GM21786 (cell line): ENCODE results near the gene NFIA.

Experiments
- ATAC-seq: cut with Tn5 transposase; IDR thresholded peaks from one replicate; pipeline ENCODE4 v1.9.1; 2021; ENCODE audit not compliant: unreplicated experiment

Gene NFIA

GRCh38 chr1:61472876-61473275 is 390.5 kb downstream of the NFIA start:
- no peak for ATAC-seq

- ATAC-seq, result no peak
These were observed 392.0 kb downstream of the NFIA start for GRCh38 chr1:61474269-61474817.

DNA sequence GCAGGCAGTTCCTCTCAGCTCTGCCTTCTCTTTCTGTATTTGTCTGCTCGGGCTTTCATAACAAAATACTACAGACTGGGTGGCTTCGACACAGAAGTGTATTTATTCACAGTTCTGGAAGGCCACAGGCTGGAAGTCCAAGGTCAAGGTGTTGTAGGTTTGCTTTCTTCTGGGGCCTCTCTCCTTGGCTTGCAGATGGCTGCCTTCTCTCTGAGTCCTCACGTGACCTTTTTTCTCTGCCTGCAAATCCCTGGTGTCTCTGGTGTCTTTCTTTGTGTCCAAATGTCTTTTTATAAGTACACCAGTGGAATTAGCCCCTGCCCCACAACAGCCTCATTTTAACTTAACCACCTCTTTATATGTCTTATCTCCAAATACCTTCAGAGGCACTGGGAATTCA is 392.6 kb downstream of the NFIA start:
- no peak for ATAC-seq

DNA sequence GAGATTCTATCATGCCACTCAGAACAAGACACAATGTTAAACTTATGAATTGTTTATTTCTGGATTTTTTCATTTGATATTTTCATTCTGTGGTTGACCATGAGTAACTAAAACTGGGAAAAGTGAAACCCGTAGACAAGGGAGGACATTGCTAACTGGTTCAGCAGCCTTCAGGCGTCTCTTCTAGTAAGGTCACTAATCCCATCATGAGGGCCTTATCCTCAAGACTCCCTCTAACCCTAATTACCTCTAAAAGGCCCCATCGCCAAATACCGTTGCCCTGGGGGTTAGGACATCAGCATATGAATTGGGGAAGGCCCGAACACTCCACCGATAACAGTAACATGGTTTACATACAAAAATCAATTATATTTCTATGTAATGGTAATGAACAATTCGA is 394.9 kb downstream of the NFIA start:
- no peak for ATAC-seq

DNA sequence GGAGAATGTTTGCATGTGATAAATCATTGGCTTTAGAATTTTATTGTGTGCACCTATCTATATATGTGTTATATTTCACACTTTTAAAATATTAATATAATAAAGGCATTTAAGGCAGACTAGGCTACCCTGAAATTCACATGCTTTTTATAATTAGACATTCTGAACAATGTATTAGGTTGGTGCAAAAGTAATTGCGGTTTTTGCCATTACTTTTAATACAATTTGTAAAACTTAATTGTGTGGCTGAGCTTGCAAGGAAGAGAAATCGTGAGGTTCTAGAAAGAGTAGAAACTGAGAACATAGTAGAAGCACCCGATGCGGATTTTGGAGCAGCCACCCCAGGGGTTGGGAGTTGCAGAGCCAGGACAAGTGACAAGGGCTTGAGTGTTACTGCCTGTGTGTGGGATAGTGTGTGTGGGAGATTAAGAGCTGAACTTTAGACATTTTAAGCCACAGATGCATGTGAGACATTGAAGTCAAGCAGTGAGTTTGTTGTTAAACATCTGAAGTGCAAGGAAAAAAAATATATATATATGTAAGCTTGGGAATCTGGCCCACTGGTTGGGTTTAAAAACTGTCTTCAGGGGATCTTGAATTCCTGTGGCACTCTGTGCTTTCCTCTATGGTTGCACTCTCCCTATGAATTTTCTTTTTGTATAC is 398.0 kb downstream of the NFIA start:
- ATAC-seq, result no peak

GRCh38 chr1:61481315-61481715 is 399.0 kb downstream of the NFIA start:
- ATAC-seq, result no peak

DNA sequence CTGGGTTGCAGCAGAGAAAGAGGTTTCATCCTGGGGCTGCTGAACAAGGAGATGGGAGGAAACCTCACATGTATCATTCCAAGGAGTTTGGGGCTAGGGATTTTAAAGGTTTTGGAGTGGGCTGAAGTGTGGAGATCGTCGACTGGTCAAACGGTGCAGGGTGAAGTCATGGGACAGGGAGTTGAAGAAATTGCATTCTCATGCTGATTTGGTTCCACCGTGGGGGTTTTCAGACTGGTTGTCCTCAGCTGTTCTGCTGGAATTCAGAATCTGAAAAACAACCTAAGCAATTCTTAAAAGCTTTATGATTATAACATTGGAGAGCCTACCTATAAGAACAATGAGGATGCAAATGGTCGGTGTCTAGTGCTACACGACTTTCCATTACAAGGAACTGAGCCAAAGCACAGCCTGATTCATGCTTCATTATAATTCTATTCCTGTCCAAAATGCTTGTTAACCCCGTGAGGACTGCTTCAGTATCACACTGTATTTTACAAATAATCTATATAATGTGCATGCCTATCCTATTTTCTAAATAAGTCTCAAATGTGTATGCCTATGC is 399.9 kb downstream of the NFIA start:
- ATAC-seq, result no peak

DNA sequence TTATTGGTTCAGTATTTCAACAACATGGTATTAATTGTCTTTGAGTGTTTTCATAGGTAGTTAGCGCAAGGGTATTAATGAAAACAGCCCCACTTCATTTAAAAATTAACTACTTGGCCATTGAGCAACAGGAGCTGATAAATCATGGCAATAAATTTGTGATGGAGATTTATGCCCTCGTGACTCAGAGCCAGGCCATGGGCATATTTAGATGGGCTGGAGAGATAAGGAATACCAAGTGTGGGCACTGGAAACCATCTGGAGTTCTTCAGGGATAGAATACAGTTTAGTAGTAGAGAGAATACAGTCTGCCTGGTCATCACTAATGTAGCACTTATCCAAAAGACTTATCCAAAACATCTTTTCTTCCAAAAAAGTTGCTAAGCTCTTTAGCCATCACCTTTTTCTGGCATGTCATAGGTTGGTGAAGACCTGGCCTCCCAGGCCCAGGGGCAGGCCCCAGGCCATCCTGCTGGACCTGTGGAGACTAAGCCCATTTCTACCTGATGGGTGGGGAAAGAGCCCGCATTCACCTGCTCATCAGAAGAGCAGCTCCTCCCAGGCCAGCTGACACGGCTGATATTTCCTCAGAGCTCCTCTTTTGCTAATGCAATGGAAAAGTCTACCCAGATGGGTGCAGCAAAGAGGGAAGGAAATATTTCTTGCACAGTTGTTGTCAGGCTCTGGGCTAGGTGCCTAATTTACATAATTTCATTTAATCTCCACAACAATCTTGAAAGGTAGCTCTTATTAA is 404.6 kb downstream of the NFIA start:
- no peak for ATAC-seq

- no peak for ATAC-seq
These were observed 405.4 kb downstream of the NFIA start for GRCh38 chr1:61487801-61488200.

DNA sequence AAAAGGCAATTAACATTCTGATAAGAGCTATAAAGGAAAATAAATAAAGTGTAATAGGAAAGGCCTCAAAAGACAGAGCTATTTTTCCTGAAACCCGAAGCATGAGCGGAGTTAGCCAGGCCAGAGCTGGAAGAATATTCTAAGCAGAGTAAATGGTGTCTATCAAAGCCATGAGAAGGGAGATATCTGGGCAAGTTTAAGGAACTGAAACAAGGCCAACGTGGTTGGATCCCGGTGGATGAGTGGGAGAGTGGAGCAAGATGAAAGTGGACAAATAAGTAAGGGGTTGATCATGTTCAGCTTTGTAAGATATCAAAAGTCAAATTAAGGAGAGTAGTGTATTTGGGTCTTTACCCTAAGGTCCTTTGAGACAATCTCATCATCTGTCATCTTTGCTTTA is 408.6 kb downstream of the NFIA start:
- ATAC-seq, result no peak

- no peak for ATAC-seq
These were observed 409.1 kb downstream of the NFIA start for GRCh38 chr1:61491497-61491896.

DNA sequence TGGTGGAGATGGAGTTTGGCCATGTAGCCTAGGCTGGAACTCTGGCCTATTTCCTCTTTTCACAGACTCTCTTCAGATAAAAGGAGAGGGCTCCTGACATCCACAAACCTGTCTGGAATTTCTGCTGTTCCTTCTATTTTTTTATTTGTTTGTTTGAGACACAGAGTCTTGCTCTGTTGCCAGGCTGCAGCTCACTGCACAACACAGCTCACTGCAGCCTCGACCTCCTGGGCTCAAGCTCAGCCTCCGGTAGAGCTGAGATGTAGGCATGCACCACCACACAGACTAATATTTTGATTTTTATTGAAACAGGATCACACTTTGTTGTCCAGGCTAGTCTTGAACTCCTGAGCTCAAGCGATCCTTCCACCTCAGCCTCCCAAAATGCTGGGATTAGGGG is 411.6 kb downstream of the NFIA start:
- no peak for ATAC-seq

DNA sequence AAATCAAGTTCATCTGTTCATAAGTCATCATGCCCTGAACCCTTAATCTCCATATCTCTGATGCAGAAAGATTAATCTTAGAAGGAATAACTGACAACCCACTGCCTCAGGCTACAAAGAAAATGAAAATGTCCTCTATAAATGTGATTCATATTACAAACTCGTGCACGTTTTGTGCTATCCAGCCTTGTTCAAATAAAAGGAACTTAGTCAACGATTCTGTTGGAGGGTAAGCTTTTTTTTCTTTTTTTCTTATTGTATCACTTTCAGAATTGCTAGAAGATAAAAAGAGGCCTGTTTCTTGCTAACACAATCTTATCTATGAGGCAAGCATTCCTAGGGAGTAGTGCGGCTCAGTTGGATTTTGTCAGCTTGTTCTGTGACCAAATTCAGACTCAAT is 414.1 kb downstream of the NFIA start:
- ATAC-seq, result no peak

DNA sequence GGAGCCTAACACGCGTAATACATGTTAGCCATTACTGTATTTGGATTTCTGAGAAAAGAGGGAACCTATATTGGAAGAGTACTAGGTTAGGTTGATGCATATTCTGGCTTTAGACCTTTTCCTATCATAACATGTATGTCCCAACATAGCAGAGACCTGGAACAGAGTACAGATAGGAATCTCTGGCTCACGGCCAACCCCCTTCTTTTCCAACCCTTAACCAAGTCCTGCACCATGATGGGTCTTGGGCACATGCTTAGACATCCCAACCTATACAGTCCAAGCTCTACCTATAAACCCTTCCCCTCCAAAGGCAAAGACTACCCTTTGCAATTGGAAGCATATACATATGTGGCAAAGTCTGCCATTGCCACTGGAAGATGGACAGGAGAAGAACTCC is 414.7 kb downstream of the NFIA start:
- no peak for ATAC-seq

DNA sequence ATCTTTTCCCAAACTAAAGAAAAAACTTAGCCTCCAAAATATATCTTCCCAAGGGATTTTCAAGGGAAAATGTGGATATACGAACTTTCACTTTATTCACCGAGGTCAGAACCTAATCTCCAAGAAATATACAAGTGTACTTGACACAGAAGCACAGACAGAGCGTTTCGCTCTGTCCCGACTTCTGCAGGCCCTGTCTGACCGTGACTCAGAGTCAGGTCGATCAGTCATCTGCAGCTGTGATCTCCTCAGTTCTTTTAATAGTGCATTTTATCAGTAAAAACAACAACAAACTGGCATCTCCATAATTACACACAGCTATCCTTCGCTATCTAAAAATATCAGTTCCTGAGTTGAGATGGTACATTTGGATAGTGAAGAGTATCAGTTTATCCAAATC is 416.0 kb downstream of the NFIA start:
- ATAC-seq, result no peak

DNA sequence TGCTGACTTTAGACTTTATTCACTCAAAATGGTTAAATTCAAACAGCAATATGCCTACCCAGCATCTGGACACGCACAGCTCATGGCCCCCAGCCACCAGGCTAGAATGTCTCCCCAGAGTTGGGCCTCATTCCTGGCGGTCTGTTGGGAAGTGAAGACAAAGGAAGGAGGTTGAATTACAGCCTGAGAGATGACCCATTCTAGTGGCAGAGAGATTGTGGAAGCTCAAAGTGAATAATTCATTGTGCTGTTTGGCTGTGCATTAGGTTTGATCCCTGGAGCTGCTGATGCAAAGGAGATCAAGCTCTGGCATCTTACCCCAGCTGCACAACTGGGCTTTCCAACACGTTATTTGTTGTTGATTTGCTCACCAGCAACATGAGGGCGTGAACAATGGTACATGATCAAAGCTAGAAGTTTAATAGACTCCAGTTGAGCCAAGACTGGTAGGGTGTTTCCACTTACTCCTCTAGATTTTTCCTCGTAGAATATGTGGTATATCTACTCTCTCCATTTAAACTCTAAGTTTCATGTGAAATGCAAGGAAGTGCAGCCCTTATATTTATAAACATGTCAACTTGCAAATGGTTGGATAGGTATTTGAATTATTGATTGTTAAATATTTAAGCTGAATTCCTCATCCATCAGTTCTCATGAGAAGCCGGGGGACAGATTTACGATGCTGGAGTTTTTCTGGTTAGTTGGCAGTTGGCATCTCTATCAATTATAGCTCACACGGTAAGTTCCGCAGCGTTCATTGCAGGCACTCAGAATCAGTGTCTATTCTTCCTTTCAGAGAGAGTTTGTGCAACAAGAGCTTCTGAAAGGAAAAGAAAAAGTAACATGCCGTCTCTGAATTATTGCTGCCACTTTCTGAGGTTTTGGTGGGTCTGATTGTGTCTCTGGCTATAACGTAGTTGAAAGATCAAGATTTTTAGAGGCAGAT is 419.9 kb downstream of the NFIA start:
- ATAC-seq, result no peak

GRCh38 chr1:61504305-61504704 is 421.9 kb downstream of the NFIA start:
- ATAC-seq, result no peak

GRCh38 chr1:61504852-61505390 is 422.6 kb downstream of the NFIA start:
- ATAC-seq, result no peak

GRCh38 chr1:61506236-61506635 is 423.9 kb downstream of the NFIA start:
- ATAC-seq, result no peak

GRCh38 chr1:61506944-61507500 is 424.7 kb downstream of the NFIA start:
- no peak for ATAC-seq
